Glutamatergic neuron (in vitro differentiated cells): ENCODE results near the gene TRIM47. TPM values are rescaled to one million over a fixed set of nuclear protein-coding genes. Genes with fewer than 3 reads are reported as not detected.

Experiments
- DNase-seq: peaks from one replicate; pipeline ENCODE4 v3.0.0; 2022
- H3K27ac Mint-ChIP-seq: one replicate; pipeline ENCODE4 v1.8.0; 2020; ENCODE audit warnings: mild to moderate bottlenecking, mixed read lengths, inconsistent platforms; ENCODE audit not compliant: unreplicated experiment
- H3K27me3 Mint-ChIP-seq: one replicate; pipeline ENCODE4 v1.8.0; 2020; ENCODE audit warnings: mild to moderate bottlenecking, moderate library complexity, mixed read lengths, inconsistent platforms; ENCODE audit not compliant: unreplicated experiment
- H3K36me3 Mint-ChIP-seq: one replicate; pipeline ENCODE4 v1.8.0; 2020; ENCODE audit warnings: mild to moderate bottlenecking, mixed read lengths, inconsistent platforms; ENCODE audit not compliant: unreplicated experiment
- H3K4me1 Mint-ChIP-seq: one replicate; pipeline ENCODE4 v1.8.0; 2020; ENCODE audit warnings: mild to moderate bottlenecking, low read depth, mixed read lengths, inconsistent platforms; ENCODE audit not compliant: unreplicated experiment
- H3K4me3 Mint-ChIP-seq: one replicate; pipeline ENCODE4 v1.8.0; 2020; ENCODE audit warnings: mild to moderate bottlenecking, mixed read lengths, inconsistent platforms; ENCODE audit not compliant: unreplicated experiment
- H3K9me3 Mint-ChIP-seq: one replicate; pipeline ENCODE4 v1.8.0; 2020; ENCODE audit warnings: mild to moderate bottlenecking, moderate library complexity, mixed read lengths, inconsistent platforms; ENCODE audit not compliant: unreplicated experiment
- CTCF ChIP-seq: fragments of 200-600 bp; sonication (generic); IDR thresholded peaks from one replicate; pipeline ENCODE4 v1.5.0; 2021; ENCODE audit not compliant: partially characterized antibody, unreplicated experiment
- long read RNA-seq: library from polyadenylated mRNA; unstranded; transcript quantifications from one replicate; pipeline ENCODE4 v2.0.0, GENCODE V29; 2020; ENCODE audit not compliant: unreplicated experiment
- total RNA-seq: library from RNA; stranded (reverse); fragmentation: NEBNext Ultra II Directional; extraction: Animal tissue kit (Norgen Biotek cat#: 25700); gene quantifications from one replicate; pipeline ENCODE4 v1.2.1, GENCODE V29; 2021; ENCODE audit not compliant: unreplicated experiment

TRIM47 gene, protein sequence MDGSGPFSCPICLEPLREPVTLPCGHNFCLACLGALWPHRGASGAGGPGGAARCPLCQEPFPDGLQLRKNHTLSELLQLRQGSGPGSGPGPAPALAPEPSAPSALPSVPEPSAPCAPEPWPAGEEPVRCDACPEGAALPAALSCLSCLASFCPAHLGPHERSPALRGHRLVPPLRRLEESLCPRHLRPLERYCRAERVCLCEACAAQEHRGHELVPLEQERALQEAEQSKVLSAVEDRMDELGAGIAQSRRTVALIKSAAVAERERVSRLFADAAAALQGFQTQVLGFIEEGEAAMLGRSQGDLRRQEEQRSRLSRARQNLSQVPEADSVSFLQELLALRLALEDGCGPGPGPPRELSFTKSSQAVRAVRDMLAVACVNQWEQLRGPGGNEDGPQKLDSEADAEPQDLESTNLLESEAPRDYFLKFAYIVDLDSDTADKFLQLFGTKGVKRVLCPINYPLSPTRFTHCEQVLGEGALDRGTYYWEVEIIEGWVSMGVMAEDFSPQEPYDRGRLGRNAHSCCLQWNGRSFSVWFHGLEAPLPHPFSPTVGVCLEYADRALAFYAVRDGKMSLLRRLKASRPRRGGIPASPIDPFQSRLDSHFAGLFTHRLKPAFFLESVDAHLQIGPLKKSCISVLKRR
- 2.1 TPM for total RNA-seq
- long read RNA-seq, partial matches to known transcripts, result 0 of 2 reads
- long read RNA-seq, other reads (novel, unspliced or antisense), result 0 of 2 reads

DNA sequence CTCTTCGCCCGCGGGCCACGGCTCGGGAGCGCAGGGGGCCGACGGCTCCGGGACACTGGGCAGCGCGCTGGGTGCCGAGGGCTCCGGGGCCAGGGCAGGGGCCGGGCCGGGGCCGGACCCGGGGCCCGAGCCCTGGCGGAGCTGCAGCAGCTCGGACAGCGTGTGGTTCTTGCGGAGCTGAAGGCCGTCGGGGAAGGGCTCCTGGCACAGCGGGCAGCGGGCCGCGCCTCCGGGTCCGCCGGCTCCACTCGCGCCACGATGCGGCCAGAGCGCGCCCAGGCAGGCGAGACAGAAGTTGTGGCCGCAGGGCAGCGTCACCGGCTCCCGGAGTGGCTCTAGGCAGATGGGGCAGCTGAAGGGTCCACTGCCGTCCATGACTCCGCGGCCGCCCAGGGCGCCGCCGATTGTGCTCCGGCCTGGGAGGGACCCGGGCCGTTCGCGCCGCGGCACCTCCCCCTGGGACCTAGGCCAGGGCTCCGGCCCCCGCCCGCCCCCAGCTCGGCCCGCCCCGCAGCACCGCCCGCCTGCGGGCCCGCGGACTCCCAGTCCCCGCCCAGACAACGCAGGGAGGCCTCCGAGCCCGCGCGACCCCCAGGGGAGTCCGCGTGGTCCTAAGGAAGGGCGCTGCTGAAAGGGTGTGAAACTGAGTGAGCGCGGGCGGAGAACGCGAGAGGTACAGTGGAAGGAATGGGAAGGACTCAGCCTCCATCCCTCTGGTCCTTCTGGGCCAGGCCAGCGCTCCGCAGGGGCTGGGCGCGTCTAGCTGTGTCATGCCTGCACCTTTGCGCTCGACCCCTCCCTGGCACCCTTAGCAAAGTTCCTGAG lies at the start of gene TRIM47:
Gene TRIM47, minus strand, starts transcription at position 408 of the 825 bp plus-strand sequence. Its CDS starts 33 bp downstream, at position 375.
- DNase-seq, result peak; percentile 49
- Mint-ChIP-seq H3K4me3 (peak within 1 kb of the TSS; percentile 76), H3K27ac (no peak within 1 kb of the TSS), H3K4me1 (no peaks in the 10 kb centered on the region), H3K9me3 (peaks cover 8% of the 10 kb centered on the region), H3K27me3 (peaks cover 8% of the 10 kb centered on the region), H3K36me3 (no peaks in the 10 kb centered on the region)
- no peak for TF ChIP-seq CTCF

DNA sequence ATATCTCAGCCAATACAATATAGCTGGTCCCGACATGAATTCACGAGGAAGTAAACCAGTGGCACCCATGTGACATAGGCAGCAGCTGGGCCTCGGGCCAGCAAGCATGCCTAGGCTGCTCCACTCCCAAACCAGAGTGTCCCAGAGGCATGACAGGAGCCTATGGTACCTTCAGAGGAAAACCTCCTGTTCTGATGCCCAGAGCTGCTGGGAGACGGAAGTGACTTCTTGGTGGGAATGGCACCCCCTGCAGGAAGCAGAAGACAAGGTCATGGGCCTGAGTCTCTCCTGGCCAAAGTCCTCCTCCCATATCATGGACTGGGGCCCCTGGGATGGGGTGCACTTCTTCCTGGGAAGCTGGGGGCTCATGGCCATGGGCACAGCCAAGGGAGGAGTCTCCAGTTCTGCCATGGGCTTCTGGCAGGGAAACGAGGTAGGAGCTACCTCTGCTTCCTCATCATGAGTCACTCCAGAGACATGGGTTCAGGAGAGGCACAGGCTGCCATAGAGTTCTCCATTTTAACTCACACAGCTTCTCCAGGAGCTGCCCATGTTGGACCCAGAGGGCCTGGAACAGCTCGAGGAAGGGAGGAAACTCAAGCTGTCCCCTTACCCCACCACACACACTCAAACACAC lies 49.0 kb upstream of the TRIM47 start:
- peaks cover 5% of the 10 kb centered on the region for H3K9me3 Mint-ChIP-seq
- H3K27me3 Mint-ChIP-seq, result peaks cover 7% of the 10 kb centered on the region
- no peak for DNase-seq
- no peak overlapping the region for H3K27ac Mint-ChIP-seq
- peaks cover 10% of the 10 kb centered on the region for H3K4me1 Mint-ChIP-seq
- no peak overlapping the region for H3K4me3 Mint-ChIP-seq
- peak; percentile 31 for TF ChIP-seq CTCF
- no peaks in the 10 kb centered on the region for H3K36me3 Mint-ChIP-seq

DNA sequence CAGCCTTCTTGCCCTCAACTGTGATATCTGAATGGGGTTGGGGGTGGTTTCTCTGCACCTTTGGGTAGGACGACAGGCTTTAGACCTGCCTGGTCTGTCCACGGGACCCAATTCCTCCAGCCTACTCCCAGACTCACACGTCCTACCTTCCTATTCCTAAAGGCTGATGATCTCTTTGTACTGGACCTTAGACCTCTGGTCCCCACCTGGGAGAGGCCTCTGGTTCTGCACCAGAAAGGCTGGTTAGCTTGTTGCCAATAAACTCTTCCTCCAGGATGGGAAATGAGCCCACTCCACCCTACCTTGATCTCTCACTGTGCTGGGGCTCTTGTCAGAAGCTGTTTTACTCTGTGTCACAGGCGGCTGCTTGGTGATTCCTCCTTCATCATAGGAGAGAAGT lies 48.1 kb upstream of the TRIM47 start:
- no peak for TF ChIP-seq CTCF
- Mint-ChIP-seq H3K4me3 (no peak overlapping the region), H3K4me1 (peaks cover 13% of the 10 kb centered on the region), H3K27me3 (peaks cover 10% of the 10 kb centered on the region), H3K9me3 (peaks cover 9% of the 10 kb centered on the region), H3K27ac (peak overlapping the region; percentile 0), H3K36me3 (no peaks in the 10 kb centered on the region)
- DNase-seq, result no peak

- Mint-ChIP-seq H3K4me3 (no peak overlapping the region), H3K4me1 (peaks cover 13% of the 10 kb centered on the region), H3K27me3 (peaks cover 8% of the 10 kb centered on the region), H3K36me3 (no peaks in the 10 kb centered on the region), H3K9me3 (peaks cover 9% of the 10 kb centered on the region), H3K27ac (no peak overlapping the region)
- TF ChIP-seq CTCF, result no peak
- DNase-seq, result no peak
These were observed 47.5 kb upstream of the TRIM47 start for GRCh38 chr17:75925912-75926311.
